ENCODE results near the gene EBF3.

The EBF3 gene

DNA sequence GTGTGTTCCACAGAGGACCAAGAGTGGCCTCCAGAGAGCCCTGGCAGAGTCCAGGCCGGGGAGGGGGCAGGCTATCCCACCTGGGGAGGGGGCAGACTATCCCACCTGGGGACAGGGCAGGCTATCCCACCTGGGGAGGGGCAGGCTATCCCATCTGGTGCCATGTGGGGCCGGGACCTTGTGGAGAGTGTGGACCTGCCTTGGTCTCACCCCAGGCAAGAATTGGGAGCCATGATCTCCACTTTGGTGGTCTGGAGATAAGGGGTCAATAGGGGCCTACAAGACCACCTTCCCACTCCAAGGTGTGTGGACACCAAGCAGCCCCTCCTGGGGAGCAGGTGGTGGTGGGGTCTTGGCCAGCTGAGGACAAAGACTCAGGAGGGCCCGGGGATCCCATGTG, 138.2 kb downstream of the EBF3 start:
- no peak for DNase-seq

DNA sequence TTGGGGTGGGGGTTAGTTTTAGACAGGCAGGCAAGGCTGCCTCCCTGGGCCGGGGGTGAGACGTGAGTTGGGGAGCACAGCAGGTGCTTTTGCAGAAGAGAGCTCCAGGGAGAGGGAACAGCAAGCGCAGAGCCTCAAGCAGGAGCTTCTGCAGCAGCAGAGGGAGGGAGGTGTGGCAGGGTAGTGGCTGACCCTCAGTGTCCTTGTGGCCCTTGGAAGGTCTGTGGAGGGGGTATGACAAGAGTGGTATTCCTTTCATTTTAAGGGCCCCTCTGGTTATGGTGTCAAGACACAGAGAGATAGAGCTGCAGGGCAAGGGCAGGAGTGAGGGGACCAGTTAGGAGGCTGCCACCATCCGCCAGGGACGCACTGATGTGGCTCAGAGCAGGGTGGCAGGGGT, 138.9 kb downstream of the EBF3 start:
- no peak for DNase-seq

GRCh38 chr10:129820451-129820850, 143.6 kb downstream of the EBF3 start:
- no peak for DNase-seq

DNA sequence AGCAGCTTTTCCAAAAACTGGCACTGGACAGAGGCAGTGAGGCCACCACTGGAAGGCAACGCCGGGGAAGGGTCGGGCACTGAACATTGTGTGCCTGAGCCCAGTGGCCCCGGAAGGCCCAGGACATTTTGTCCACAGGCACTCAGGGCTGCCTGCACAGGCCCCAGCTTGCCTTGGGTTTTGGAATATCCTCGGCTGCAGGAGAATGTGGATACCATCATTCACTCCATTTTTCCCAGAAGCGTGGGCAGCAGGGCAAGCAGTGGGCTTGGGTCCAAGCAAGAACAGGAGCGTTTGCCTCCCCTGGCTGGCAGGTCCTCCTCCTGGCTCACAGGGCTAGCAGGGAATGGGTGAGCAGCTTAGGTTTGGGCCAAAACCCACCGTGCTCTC, 147.4 kb downstream of the EBF3 start:
- no peak for DNase-seq

DNA sequence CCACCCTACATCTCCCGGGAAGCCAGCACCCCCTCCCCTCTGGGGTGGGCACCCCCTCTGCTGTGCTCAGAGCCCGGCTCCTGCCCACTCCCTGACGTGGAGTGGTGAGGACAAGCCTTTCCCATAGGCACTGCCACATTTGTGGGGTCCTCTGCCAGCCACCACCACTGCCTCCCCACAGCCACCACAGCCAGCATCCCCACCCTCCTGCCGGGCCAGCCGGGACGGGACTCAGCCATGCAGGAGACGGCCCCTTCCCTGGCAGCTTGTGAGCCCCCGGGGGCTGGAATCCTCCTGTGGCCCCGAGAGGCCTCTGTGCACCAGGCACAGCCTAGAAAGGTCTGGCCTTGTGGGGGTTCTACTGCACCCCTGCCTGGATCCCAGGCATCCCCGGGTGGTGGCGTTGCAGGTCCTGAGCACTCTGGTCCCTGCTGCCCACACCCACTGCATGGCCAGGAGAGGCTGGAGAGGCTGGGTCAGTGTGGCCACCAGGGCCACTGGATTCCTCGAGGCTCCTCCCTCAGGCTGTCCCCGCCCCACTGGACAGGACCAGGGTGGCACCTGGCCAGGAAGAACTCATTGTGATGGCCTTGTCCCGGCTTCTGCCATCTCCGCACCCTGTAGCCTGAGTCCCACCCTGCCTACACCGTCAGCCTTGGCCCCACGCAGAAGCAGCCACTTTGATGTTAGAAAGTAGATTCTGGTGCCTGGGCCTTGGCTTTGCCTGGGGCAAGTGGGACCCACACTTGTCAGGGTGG, 148.0 kb downstream of the EBF3 start:
- no peak for DNase-seq

DNA sequence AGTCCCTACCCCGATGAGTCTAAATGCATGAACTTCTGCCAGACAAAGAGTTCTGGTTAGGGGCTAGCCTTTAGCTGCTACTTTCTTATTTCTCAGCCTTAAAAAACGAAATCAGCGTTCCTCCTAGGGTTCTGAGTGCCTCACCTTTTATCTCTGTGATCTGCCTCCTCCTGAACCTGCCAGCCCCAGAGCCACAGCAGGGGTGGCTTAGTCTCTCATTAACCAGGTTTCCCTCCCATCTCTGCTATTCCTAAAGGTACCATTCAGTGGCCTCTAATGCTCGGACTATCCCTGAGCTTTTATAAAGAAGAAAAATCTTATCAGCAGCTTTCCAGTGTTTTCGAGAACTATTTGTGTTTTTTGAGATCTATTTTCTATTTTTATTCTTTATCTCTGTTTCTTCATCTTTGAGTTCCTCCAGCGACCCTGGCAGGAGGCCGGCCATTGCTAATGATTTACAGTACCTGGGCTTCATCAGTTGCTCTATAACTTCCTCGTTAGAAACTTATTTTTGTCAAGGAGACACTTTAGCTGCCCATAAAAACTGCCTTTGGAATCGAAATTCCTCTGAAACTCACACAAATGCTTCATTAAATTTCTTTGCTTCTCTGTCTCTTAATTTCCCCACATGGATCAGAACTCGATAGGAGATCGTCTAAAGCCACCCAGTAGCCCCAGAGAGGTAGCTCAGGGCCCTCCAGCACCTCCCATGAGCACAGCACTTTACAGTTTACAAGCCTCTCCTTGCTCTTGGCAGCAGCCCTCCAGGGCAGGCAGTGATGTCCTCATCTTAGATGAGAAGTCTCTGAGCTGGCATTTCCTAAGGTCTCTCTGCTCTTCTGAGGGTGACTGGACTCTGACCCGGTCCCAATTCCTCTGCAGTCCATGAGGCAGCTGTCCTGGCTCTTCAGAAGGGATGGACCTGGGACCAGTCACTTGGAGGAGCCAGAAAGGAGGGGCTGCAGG, 149.1 kb downstream of the EBF3 start:
- DNase-seq = no peak

DNA sequence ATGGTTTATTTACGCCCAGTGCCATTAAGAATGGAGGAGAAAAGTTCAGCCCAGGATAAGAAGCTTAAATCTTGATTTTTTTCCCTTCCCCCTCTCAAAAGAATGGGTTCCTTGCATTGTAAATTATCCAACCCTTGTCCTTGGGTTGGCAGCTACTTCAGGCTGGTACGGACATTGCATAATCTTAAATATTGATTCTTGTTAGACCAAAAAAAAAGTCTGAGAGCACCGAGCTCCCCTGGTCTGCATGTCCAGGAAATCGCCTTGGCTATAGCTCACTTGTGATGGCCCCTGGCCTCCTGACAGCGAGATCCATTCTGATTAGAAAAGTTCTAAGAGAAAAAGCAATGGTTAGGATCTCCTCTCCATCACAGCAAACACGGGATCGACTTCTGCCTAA, 151.7 kb downstream of the EBF3 start:
- no peak for DNase-seq

GRCh38 chr10:129811208-129811607, 152.9 kb downstream of the EBF3 start:
- no peak for DNase-seq

DNA sequence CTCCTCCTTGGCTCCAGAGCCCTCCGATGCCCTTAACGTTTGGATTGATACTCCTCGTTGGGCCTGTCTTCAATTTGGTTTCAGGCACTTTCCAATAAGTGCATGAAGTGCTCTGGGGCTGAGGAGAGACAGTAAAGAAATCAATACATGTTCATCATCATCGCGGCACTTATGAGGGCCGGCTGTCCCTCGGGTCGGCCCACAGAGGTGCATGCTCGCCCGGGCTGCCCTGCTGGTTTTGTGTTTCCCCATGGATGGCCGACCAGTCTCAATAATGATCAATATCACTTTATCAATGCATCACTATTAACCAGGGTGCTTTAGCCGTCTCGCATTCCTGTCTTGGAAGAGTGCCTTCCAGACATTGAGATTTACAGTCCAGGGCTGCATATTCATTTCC, 154.2 kb downstream of the EBF3 start:
- no peak for DNase-seq

DNA sequence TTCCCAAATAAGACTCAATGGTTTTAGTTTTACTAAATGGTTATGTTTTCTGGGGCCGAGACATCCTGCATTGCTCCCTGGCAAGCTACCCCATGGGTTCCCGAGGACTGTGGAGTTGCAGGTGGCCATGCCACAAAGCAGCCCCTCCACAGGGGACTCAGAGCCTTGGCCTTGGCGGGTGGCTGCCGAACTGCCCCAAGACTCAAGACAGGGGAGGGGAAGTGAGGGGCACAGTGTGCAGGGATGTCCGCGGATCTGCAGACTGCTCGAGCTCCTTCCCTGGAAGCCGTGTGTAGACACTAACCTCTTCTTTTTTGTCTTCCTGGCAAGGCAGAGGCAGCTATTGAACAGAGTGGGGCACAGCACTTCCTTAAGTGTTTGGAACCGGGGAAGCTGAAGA, 154.6 kb downstream of the EBF3 start:
- no peak for DNase-seq

- DNase-seq = no peak
Measured at GRCh38 chr10:129808092-129808983, 155.7 kb downstream of the EBF3 start.

DNA sequence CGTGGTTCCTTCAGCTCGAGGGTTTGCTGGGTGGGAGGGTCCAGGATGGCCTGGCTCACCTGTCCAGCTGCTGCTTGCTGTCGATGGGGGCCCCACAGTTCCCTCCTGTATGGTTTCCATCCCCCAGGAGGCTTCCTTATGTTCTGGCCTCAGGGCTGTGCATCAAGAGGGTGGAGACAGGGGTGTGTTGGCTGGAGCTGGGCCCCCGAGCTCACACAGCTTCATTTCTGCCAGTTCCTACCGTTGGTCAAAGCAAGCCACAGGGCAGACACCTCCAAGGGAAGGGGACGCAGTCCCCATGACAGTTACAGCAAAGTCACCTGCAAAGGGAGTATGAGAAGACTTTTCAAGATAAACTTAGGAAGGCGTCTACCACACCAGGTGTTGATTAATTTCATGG, 156.9 kb downstream of the EBF3 start:
- no peak for DNase-seq

GRCh38 chr10:129800796-129801340, 163.2 kb downstream of the EBF3 start:
- DNase-seq = no peak

DNA sequence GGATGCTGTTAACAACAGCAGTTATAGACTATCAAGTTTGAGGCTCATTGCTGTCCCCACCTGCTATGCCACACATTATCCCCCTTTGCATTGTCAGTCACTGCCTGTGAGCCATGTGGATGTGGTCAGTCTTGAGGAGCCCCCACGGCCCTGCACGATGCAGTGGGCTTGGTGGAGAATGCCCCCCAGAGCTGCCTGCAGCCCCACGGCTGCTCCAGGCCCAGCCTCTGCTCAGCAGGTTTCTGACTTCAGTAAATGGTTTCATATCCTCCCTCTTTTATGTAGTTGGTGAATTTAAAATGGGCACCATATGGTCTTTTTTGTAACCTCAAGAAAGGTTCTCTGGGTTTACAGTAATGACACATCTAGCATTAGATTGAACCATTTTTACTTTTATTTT, 164.1 kb downstream of the EBF3 start:
- DNase-seq = no peak

DNA sequence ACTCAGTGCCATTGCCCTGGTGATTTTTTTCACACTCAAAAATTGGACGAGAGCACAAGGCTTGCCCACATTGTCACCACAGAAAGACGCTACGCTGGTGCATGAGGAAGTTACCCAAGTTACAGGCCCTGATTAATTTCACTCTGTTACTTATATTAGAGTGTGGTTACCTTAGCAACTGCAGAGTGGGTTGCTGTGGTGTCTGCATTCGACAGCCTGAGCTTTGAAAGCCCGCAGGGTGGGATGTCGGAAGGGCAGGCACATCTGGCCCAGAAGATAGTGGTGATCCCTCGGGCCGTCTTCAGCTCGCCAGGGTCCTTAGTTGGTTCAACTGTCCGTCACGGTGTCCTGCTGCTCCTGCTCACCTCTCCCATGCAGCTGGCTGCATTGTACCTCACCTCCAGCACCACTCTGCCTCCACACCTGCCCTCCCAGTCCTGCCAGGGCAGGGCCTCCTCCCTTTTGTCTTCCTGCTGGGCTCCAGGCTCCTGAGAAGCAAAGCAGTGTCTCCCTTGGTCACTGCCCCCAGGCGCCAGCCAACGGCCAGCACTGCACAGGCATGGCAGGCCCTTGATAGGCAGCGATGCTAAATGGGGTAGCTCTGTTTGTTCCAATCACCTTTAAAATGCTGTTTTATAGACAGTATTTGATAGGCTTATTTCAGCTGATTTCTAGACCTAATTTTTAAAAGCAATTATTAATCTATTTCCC, 167.2 kb downstream of the EBF3 start:
- no peak for DNase-seq

DNA sequence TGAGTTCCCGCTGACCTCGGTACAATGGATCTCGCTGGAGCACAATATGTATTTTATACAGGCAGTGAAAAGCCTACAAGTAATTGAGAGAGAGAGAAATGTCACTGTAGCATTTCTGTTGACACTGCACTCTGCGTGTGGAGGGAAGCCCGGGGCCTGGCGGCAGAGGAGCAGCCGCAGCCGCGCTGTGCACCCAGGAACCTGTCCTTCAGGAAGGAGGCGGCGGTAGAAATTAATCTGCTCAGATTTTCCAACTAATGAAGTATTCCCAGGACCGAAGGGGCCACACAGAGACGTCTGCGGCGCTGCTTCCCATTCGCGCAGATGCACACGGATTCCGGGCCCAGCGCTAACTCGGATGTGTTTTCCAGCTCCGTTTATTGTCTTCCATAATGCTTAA, 170.1 kb downstream of the EBF3 start:
- DNase-seq = no peak

GRCh38 chr10:129793479-129793878, 170.6 kb downstream of the EBF3 start:
- no peak for DNase-seq

DNA sequence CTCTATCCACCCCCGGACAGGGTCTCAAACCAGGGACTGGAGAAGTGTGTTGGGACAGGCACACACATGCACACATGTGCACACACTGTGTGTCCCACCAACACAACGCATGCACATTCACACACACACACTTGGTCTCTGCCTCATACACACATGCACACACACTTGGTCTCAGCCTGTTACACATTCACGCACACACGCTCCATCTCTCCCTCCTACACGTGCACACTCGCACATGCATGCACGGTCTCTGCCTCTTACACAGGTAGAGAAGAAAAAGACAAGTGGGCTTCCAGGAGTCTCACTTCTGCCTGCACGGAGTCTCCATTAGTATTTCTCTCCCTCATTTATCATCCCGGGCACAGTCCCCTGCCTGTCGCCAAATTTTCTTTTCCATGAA, 171.2 kb downstream of the EBF3 start:
- DNase-seq = no peak

- DNase-seq = no peak
Measured at GRCh38 chr10:129792141-129792540, 171.9 kb downstream of the EBF3 start.

DNA sequence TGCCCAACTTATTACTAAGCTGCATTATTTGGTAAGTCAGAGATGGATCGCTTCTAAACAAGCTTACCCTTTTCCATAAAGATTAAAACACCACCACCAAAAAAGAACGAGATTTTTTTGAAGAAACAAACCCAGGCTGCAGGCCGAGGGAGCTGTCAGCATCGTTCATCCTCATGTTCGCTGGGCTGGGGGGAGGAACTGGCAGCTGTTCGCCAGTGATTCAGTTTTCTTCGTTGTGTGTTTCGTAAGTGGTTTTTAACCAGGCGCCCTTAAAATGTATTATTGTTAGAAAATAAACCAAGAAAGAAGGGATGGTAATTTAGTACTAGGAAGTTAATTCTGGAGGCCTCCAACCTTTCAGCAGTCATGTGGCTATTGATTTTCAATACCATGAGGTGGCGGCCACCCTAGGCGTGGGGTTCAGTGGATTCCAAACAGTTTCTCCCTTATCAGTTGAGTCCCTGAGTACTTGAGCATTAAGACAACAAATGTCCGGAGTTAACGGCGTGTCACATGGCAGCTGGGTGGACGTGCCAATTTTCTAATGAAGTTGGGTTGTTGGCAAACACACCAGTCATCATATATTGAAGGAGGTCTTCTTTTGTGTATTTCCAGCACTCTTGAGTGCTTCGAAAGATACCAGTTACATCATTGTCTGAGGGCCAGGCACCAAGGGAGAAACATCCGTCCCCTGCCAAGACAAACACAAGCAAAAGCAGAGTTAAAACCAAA, 173.2 kb downstream of the EBF3 start:
- DNase-seq = no peak

GRCh38 chr10:129788215-129788614, 175.9 kb downstream of the EBF3 start:
- no peak for DNase-seq
